K562 (cell line): ENCODE results near the gene TUBE1. TPM values are rescaled to one million over a fixed set of nuclear protein-coding genes. Genes with fewer than 3 reads are reported as not detected.
A peak's percentile ranks its signal among the peaks of the same experiment; 100 is the strongest.

Source experiments
- ATAC-seq: fragments of 200-7000 bp; cut with Tn5 transposase; 3 replicates; pipeline ENCODE4 v1.9.1; 2020; ENCODE audit warnings: moderate library complexity
- BruUV-seq: library from RNA; stranded (reverse); fragments of 400-500 nt; replicated peaks from 2 replicates; lab custom pipeline; 2021; lab: Mats Ljungman, UMichigan
- CTCF ChIA-PET: fragments of 300-600 bp; formaldehyde crosslinking; extraction: SDS; loops from one replicate; lab custom pipeline; 2021; ENCODE audit warnings: low intra/inter-chr PET ratio; lab: Yijun Ruan, JAX
- POLR2A ChIA-PET: fragments of 300-600, 350-650 bp; sonication (Branson Sonifier 250); formaldehyde crosslinking; extraction: SDS; loops from one replicate; lab custom pipeline; 2021; ENCODE audit warnings: antibody characterized with exemption, inconsistent platforms; lab: Yijun Ruan, JAX
- DNase-seq, 4 experiments: peaks; one replicate each; pipeline versions ENCODE4 v3.0.0 to v3.0.0-alpha.2; 2011 to 2018; ENCODE audit warnings: low spot score in 3 of 4, mixed read lengths in 3 of 4; ENCODE audit errors: extremely low read depth in 1 of 4
- FAIRE-seq: peaks from 2 replicates; lab custom pipeline; 2011; peaks lifted over from hg19 to GRCh38; lab: Jason Lieb, UNC
- H2AFZ ChIP-seq: 2 replicates; pipeline ENCODE4 v1.6.0; 2011; ENCODE audit warnings: low read depth, low read length, control low read depth, inconsistent platforms
- H3K27ac ChIP-seq: fragments of 200-600 bp; 3 replicates; pipeline ENCODE4 v1.8.0; 2011; ENCODE audit warnings: low read depth, mild to moderate bottlenecking, control low read depth, inconsistent platforms, low read length, moderate library complexity, mixed read lengths; ENCODE audit errors: extremely low read depth
- H3K27me3 ChIP-seq, 2 experiments: fragments of 300-600 bp in 1 of 2; 2 replicates in 1 of 2; 3 replicates in 1 of 2; pipeline versions ENCODE4 v1.6.0 to v1.8.0; 2011; ENCODE audit warnings: inconsistent platforms in 2 of 2, low read length in 2 of 2, mild to moderate bottlenecking in 1 of 2, mixed read lengths in 1 of 2, moderate library complexity in 1 of 2; ENCODE audit not compliant: control insufficient read depth in 2 of 2, insufficient read depth in 2 of 2
- H3K36me3 ChIP-seq: fragments of 300-600 bp; 3 replicates; pipeline ENCODE4 v1.8.0; 2011; ENCODE audit warnings: mild to moderate bottlenecking, low read length, inconsistent platforms; ENCODE audit not compliant: control insufficient read depth, insufficient read depth
- H3K4me1 ChIP-seq, 2 experiments: fragments of 200-600 bp in 1 of 2; replicated peaks in 1 of 2; 2 replicates in 1 of 2; 3 replicates in 1 of 2; pipeline versions ENCODE4 v1.5.1 to v1.8.0; 2011; ENCODE audit warnings: inconsistent platforms in 2 of 2, low read length in 2 of 2, mild to moderate bottlenecking in 1 of 2, mixed read lengths in 1 of 2, moderate library complexity in 1 of 2; ENCODE audit not compliant: control insufficient read depth in 2 of 2, insufficient read depth in 2 of 2
- H3K4me2 ChIP-seq: 2 replicates; pipeline ENCODE4 v1.6.1; 2011; ENCODE audit warnings: low read length, control low read depth, inconsistent platforms, mixed read lengths; ENCODE audit not compliant: insufficient read depth
- H3K4me3 ChIP-seq: fragments of 200-600 bp; sonication (generic), shearing (Covaris generic); 2 replicates; pipeline ENCODE4 v1.5.1; 2016; ENCODE audit warnings: control low read depth, inconsistent platforms
- H3K79me2 ChIP-seq: fragments of 200-600 bp; 3 replicates; pipeline ENCODE4 v1.8.0; 2011; ENCODE audit warnings: low read length, inconsistent platforms; ENCODE audit not compliant: control insufficient read depth, insufficient read depth
- H3K9ac ChIP-seq, 2 experiments: 2 replicates each; pipeline versions ENCODE4 v1.6.0 to v1.6.1; 2011; ENCODE audit warnings: low read depth in 2 of 2, low read length in 2 of 2, control low read depth in 1 of 2, inconsistent platforms in 1 of 2, mild to moderate bottlenecking in 1 of 2, mixed read lengths in 1 of 2; ENCODE audit not compliant: insufficient read depth in 1 of 2
- H3K9me1 ChIP-seq: one replicate; pipeline ENCODE4 v1.6.0; 2011; ENCODE audit warnings: inconsistent platforms, mild to moderate bottlenecking, low read length, moderate library complexity; ENCODE audit not compliant: control insufficient read depth, insufficient read depth
- H3K9me3 ChIP-seq: replicated peaks from 2 replicates; pipeline ENCODE4 v1.5.1; 2011; ENCODE audit warnings: low read depth, low read length, inconsistent platforms; ENCODE audit not compliant: control insufficient read depth, insufficient read depth
- H4K20me1 ChIP-seq: replicated peaks from 2 replicates; pipeline ENCODE4 v1.6.1; 2011; ENCODE audit warnings: low read length, inconsistent platforms, mixed read lengths; ENCODE audit not compliant: control insufficient read depth, insufficient read depth
- CC2D1A ChIP-seq: fragments of 450-650 bp; IDR thresholded peaks from 2 replicates; pipeline ENCODE4 v1.6.1; 2017; ENCODE audit warnings: mild to moderate bottlenecking
- CREM ChIP-seq: IDR thresholded peaks from 2 replicates; pipeline ENCODE4 v1.6.1; 2014; ENCODE audit warnings: antibody characterized with exemption, low read depth
- CTCF ChIP-seq, 3 experiments: IDR thresholded peaks in 2 of 3; conservative IDR thresholded peaks in 1 of 3; 2 replicates each; pipeline ENCODE4 v1.5.1; 2011 to 2012; ENCODE audit warnings: low read length in 3 of 3, mild to moderate bottlenecking in 3 of 3, control low read depth in 2 of 3, improper control_type of control experiment in 1 of 3, inconsistent platforms in 1 of 3, low read depth in 1 of 3, mixed read lengths in 1 of 3, moderate library complexity in 1 of 3; ENCODE audit not compliant: insufficient read depth in 2 of 3
- ETV5 ChIP-seq: sonication (generic); formaldehyde crosslinking; IDR thresholded peaks from 2 replicates; pipeline ENCODE4 v1.4.0; 2020; ENCODE audit warnings: low read depth, mild to moderate bottlenecking, missing genetic modification reagents
- ID3 ChIP-seq, 2 experiments: fragments of 250-450 bp in 1 of 2; fragments of 450-650 bp in 1 of 2; sonication (Bioruptor Pico) in 1 of 2; IDR thresholded peaks; 2 replicates each; pipeline versions ENCODE4 v1.6.1 to v1.8.0; 2016 to 2021; ENCODE audit warnings: mild to moderate bottlenecking in 2 of 2, moderate library complexity in 2 of 2, missing compliant biosample characterization in 1 of 2, missing genetic modification characterization in 1 of 2
- JUN ChIP-seq, 2 experiments: sonication (generic) in 1 of 2; formaldehyde crosslinking in 1 of 2; IDR thresholded peaks; 2 replicates each; pipeline versions ENCODE4 v1.6.1 to v1.8.0; 2012 to 2022; ENCODE audit warnings: borderline replicate concordance in 2 of 2, mild to moderate bottlenecking in 2 of 2, improper control_type of control experiment in 1 of 2, low read depth in 1 of 2, low read length in 1 of 2, missing genetic modification reagents in 1 of 2
- WGBS: fragments of 100-300 bp; shearing (Covaris generic); methylation state at CpG from one replicate; pipeline ENCODE4 v1.1.6; 2016; ENCODE audit warnings: low coverage, mixed read lengths; ENCODE audit not compliant: insufficient coverage; ENCODE audit errors: missing lambda C conversion rate; 5-methylcytosine and 5-hydroxymethylcytosine counted together
- in situ Hi-C: fragments of 300-500 bp; cut with MboI; formaldehyde crosslinking; loops from 4 replicates; pipeline ENCODE4 v1.15.0; 2018; ENCODE audit warnings: inconsistent platforms, mixed read lengths
- intact Hi-C: fragments of 100-400 bp; cut with micrococcal nuclease; formaldehyde crosslinking; loops from 2 replicates; pipeline ENCODE4 v1.14.2; 2022
- polyA plus RNA-seq, 8 experiments: library from polyadenylated mRNA; depleted of rRNA in 4 of 8; stranded (reverse) in 5 of 8; unstranded in 3 of 8; fragments of >200 nt; fragmentation: Nextera tagmentation in 2 of 8; fragmentation: Illumina TruSeq in 1 of 8; extraction: Ambion mirVana in 2 of 8; extraction: Trizol in 1 of 8; gene quantifications; 2 replicates each; pipeline versions ENCODE4 v1.2.1 to v1.2.3, GENCODE V29; 2011 to 2014; ENCODE audit warnings: inconsistent platforms in 1 of 8, missing spikeins in 1 of 8
- total RNA-seq, 7 experiments: library from RNA; depleted of rRNA in 6 of 7; stranded (reverse); fragments of >200 nt in 6 of 7; fragmentation: Illumina TruSeq in 2 of 7; extraction: Trizol in 2 of 7; gene quantifications; 2 replicates each; pipeline versions ENCODE4 v1.2.1 to v1.2.3, GENCODE V29; 2011 to 2021; ENCODE audit warnings: low replicate concordance in 1 of 7
- TF ChIP-seq, protein P1 (sequence below): sonication (generic); formaldehyde crosslinking; IDR thresholded peaks from 2 replicates; pipeline ENCODE4 v1.8.0; 2022; ENCODE audit warnings: missing genetic modification reagents, mild to moderate bottlenecking, moderate library complexity, borderline replicate concordance
- TF ChIP-seq, protein P2 (sequence below): IDR thresholded peaks from 2 replicates; pipeline ENCODE4 v1.6.1; 2012; ENCODE audit warnings: low read depth, low read length, improper control_type of control experiment, borderline replicate concordance

The TUBE1 gene
- total and polyA plus RNA-seq, 9 of the 15 experiments (the other 6 are each of a cell fraction or from before 2014, with no cell fraction given): 18.9 to 58.4 (median 30.8) TPM

DNA sequence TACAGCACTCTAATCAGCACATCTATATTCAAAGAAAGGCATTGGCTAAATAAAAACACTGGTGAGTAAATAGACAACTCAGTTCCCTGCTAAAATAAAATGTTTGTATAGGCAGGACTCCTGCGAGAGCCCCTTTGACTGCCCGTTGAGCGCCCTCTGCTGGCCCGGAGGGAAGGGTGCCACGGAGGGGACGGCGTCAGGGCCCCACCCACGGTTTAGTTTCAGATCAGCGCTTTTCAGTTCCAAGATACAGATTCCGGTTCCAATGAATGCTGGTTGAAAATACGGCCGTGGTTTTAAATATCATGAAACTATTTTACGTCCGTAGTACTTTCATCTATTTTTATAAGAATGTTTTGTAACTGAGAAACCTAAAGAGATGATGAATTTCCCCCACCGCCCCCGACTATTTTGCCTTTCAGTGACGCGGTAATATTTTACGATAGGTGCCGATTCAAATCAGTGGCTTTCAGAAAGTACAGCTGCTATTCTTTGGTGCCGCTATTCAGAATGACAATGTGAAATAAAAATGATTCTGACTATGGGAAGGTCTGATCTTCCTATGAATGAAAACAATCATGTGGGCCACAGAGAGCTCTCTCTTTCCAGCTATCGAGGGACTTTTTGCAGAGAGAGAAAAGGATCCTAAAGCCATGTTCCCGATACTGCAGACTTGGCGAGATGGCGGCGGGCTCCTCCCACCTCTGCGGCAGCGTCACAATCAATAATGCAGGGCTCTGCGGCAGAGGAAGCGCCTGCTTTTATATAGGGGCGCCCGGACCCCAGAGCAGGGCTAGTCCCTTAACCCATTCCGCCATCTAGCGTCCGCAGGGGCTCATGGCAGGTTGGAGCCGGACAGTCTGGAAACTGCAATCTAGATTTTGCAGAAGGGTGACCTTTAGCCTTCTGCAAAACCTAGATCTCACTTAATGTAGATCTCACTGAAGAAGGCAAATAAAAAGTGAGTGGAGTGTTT is 44.0 kb downstream of the TUBE1 start:
- Histone ChIP-seq H4K20me1 (no peaks in the 10 kb centered on the region), H3K27me3 (peaks cover 5 to 15% of the 10 kb centered on the region in 2 experiments; a peak in 4 of 5 replicates), H3K9ac (peak overlapping the region; percentile 55 to 88), H3K9me1 (no peaks in the 10 kb centered on the region), H2AFZ (peak overlapping the region; percentile 93), H3K36me3 (no peaks in the 10 kb centered on the region), H3K79me2 (no peaks in the 10 kb centered on the region), H3K9me3 (no peaks in the 10 kb centered on the region; the same call in 1 of the 2 replicates), H3K4me2 (peak overlapping the region; percentile 84), H3K4me1 (peaks cover 0 to 5% of the 10 kb centered on the region in 2 experiments; a peak in 1 of 5 replicates), H3K27ac (peak overlapping the region; percentile 26), H3K4me3 (peak overlapping the region; percentile 49)
- peak; percentile 92 for FAIRE-seq
- DNase-seq: peak; percentile 87 to 93 (median 92)
- CTCF ChIA-PET: interaction anchor here (0.6 to 3.0 kb wide), 8 partner anchors 33 to 1926 kb away, joined by 3 to 24 read pairs (median 3); no protein-coding TSS in a partner anchor
- in situ Hi-C loops: no loop called here
- intact Hi-C loops: loop anchor here (1.0 to 5.0 kb wide), 5 partner anchors 46 to 784 kb away; partner anchors contain the start of gene FYN
- POLR2A ChIA-PET: interaction anchor here (0.7 to 0.8 kb wide), 2 partner anchors 9 to 16 kb away, joined by 3 read pairs; no protein-coding TSS in a partner anchor
- peak; percentile 97 for ATAC-seq
- 0% methylated on average over 36 of the region's 36 CpGs for WGBS
- no TSS peak for BruUV-seq
- no peak for TF ChIP-seq ID3 (CRISPR knock-in tag; IDR thresholded peaks at IDR 0.05)
- peak; percentile 39; the same call in 1 of the 2 replicates for TF ChIP-seq ID3 (tag; IDR thresholded peaks at IDR 0.05)
- TF ChIP-seq, protein P1, sequence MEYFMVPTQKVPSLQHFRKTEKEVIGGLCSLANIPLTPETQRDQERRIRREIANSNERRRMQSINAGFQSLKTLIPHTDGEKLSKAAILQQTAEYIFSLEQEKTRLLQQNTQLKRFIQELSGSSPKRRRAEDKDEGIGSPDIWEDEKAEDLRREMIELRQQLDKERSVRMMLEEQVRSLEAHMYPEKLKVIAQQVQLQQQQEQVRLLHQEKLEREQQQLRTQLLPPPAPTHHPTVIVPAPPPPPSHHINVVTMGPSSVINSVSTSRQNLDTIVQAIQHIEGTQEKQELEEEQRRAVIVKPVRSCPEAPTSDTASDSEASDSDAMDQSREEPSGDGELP (CRISPR knock-in tag): peak; percentile 47; the same call in 1 of the 2 replicates
- TF ChIP-seq ETV5: 0 out of 2 replicates have a peak, but pooled peaks have one; percentile 40
- TF ChIP-seq CREM: peak; percentile 70
- 0 out of 2 replicates have a peak, but pooled peaks have one; percentile 22 for TF ChIP-seq JUN (IDR thresholded peaks at IDR 0.05; ENCODE audit: borderline replicate concordance, low read depth, low read length)
- no peak for TF ChIP-seq JUN (CRISPR knock-in tag; IDR thresholded peaks at IDR 0.05; ENCODE audit: borderline replicate concordance)
- peak; percentile 86 for TF ChIP-seq CC2D1A
- TF ChIP-seq CTCF (IDR thresholded peaks at IDR 0.05 in 2 of 3, conservative IDR thresholded peaks at IDR 0.05 in 1 of 3; ENCODE audit: insufficient read depth in 2 of 3, low read depth in 1 of 3, low read length in 3 of 3): peak; percentile 92 to 96 (median 95)
- TF ChIP-seq, protein P2, sequence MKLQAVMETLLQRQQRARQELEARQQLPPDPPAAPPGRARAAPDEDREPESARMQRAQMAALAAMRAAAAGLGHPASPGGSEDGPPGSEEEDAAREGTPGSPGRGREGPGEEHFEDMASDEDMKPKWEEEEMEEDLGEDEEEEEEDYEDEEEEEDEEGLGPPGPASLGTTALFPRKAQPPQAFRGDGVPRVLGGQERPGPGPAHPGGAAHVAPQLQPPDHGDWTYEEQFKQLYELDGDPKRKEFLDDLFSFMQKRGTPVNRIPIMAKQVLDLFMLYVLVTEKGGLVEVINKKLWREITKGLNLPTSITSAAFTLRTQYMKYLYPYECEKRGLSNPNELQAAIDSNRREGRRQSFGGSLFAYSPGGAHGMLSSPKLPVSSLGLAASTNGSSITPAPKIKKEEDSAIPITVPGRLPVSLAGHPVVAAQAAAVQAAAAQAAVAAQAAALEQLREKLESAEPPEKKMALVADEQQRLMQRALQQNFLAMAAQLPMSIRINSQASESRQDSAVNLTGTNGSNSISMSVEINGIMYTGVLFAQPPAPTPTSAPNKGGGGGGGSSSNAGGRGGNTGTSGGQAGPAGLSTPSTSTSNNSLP: 0 out of 2 replicates have a peak, but pooled peaks have one; percentile 17
